GM12873 (cell line): ENCODE measurements around the gene SH3RF1.

Experiments used
- CTCF ChIP-seq: IDR thresholded peaks from 2 replicates; pipeline ENCODE4 v1.5.1; 2012; ENCODE audit warnings: low read depth, mild to moderate bottlenecking, moderate library complexity, low read length, control low read depth; ENCODE audit not compliant: insufficient read depth; ENCODE audit errors: missing control alignments

Gene SH3RF1

GRCh38 chr4:169110633-169111032 is 160.1 kb downstream of the SH3RF1 start:
- no peak for TF ChIP-seq CTCF

GRCh38 chr4:169109035-169109675 is 161.6 kb downstream of the SH3RF1 start:
- TF ChIP-seq CTCF = no peak

GRCh38 chr4:169108303-169108702 is 162.5 kb downstream of the SH3RF1 start:
- TF ChIP-seq CTCF = no peak

- TF ChIP-seq CTCF = no peak
These were observed 163.2 kb downstream of the SH3RF1 start for GRCh38 chr4:169107528-169107927.

- no peak for TF ChIP-seq CTCF
These were observed 164.0 kb downstream of the SH3RF1 start for GRCh38 chr4:169106696-169107229.

- TF ChIP-seq CTCF = no peak
These were observed 165.1 kb downstream of the SH3RF1 start for GRCh38 chr4:169105620-169106019.

- no peak for TF ChIP-seq CTCF
These were observed 166.8 kb downstream of the SH3RF1 start for GRCh38 chr4:169103966-169104412.
